HG03064 (cell line): ENCODE measurements around the gene RASL10B.
"Not testable (repeated sequence)": the region's sequence is repeated elsewhere in the genome, so short reads cannot be mapped to it uniquely, and the experiment has no call there.

Source experiments
- ATAC-seq: cut with Tn5 transposase; IDR thresholded peaks from one replicate; pipeline ENCODE4 v1.9.1; 2021; ENCODE audit warnings: low read depth; ENCODE audit not compliant: unreplicated experiment

RASL10B gene

DNA sequence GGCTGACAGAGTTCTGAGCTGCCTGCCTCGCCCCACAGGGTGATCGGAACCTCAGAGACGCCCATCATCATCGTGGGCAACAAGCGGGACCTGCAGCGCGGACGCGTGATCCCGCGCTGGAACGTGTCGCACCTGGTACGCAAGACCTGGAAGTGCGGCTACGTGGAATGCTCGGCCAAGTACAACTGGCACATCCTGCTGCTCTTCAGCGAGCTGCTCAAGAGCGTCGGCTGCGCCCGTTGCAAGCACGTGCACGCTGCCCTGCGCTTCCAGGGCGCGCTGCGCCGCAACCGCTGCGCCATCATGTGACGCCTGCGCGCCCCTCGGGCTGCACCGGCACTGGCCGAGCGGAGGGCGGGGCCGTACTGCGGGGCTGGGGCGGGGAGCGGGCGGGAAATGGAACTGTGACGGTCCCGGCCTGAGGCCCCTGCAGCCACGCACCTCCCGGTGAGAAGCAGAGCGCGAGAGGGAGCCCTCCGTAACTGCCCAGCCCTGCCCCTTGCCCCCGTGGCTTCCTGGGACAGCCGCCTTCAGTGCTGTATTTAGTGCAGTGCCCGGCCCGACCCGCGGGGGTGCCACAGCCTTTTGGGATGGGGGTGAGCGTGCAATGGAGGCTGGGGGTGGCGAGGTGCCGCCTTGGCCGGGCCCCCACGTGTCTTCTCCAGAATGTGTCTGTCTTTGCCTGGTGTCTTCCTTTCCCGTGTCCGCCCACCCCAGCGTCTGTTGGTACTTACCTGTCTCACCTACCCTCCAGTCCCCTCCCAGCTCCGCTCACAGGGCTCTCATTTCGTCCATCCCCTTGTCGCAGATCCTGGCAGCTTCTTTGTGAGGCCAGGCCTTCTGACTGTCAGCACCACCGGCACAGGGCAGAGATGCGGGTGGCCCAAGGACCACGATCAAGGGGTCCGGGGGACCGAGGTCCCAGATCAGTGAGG lies 9.8 kb downstream of the RASL10B start:
- no peak for ATAC-seq

- ATAC-seq: no peak
These were observed 11.1 kb downstream of the RASL10B start for GRCh38 chr17:35742496-35742895.

DNA sequence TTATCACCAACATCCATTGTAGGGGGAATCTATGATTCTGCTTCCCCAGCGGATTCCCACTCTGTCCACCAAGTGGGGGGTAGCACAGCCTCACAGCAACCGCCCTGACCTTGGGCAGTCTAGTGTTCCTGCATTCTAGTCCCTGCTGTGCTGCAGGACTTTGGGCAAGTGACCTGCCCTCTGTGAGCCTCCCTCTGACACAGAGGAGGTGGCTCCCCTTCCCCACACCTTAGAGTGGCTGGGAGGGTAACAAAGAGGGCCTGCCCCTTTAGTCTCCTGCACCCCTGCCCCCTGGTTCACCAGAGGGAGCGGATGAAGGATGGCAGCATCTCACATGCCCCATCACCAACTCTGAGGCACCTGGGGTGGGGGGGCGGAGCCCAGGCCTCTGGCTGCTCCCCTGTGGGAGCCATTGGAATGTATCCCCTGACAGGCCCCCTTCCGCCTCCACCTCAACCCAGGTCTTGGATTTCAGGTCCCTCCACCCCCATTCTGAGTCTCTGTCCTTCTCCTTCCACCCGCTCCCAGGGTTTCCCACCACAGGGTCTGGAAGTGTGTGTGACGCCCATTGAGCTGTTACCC lies 11.5 kb downstream of the RASL10B start:
- ATAC-seq: no peak

DNA sequence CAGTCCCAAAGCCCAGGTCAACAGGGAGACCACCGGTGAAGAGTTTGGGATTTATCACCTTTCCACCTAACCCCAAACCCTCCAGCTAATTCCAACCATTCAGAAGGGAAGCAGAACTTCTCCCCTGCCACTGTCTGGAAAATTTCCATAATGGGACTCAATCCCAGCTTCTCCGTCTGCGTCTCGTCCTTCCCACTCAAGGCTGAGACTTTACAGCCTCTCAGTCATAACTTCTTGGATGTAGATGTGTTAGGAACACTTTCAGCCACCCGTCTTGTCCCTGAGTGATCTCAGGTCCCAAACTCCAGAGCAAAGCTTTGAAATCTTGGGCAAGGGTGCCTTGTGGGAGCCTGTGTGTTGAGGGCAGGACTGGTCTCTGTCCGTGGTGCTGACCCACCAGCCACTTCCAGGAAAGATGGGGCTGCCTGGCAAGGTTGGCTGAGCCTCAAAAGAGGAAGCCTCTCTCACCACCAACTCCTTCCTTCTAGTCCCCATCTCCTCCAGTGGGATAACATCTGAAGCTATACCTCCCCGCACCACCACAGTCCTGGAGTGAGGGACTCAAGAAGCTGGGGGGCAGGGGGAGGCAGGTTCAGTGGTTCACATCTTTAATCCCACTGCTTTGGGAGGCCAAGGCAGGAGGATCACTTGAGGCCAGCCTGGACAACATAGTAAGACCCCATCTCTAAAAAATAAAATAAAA lies 12.3 kb downstream of the RASL10B start:
- no peak for ATAC-seq

DNA sequence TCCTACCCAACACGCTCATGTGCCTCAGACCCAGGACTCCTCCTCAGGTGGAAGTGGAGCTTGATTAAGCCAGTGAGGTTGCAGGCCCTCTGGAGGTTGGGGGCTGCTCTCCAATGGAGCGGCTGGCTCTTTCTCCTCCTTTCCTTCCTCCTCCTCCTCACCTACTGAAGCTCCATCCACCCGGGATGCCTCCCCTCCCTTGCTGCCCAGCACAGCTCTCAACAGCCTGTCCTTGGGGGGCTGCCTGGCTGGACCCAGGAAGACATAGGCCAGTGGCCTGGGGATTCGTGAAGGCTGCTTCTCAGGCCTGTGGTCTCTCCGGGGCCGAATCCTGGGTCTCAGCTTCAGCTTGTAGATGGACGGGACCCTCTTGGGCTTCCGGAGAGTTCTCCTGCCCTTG lies 13.4 kb downstream of the RASL10B start:
- ATAC-seq: no peak

GRCh38 chr17:35745246-35745645 lies 13.8 kb downstream of the RASL10B start:
- ATAC-seq: no peak

DNA sequence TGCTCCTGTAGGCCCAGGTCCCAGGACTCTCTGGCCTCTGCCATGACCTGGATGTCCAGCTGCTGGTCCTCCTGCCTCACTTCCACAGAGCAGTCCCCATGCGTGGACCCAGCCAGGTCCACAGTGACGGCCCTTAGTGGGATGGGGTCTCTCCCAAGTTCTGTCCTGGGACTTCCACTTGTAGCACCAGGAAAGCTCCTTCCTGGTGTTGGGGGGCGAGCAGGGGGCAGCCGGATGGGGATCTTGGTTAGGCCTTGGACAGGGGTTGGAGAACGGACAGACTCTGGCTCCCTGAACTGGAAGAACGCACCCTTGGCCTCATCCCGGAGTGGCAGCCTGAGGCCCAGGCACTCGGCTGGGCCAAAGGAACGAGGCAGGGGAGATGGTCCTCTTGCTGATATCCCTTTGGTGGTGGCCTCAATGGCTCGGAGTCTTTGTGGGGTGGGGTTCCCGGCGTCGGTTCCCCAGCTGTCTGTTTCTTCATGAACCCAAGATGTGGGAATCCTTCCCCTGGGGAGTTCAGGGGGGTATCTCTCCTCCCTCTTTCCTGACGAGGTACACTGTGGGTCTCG lies 14.4 kb downstream of the RASL10B start:
- ATAC-seq: no peak

DNA sequence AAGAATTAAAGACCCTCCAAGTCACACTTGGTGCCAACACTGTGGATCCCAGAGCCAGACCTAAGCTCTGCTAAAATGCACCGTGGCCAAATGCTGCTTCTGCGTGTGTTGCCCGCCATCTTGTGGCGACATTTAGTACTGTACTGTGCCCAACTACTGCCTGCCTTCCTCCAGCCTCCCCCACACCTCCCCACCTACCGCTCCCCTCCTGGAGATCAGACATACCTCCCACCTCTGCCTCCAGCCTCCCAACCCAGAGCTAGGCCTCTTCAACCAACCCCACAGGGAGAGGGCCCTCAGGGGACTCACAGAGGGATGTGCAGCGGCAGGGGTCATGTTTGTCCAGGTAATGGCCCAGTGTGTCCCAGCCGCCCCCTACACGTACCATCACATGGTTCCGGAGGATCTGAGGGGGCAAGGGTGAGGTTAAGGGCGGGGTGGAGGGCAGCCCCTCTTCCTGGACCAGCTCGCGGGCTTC lies 16.1 kb downstream of the RASL10B start:
- ATAC-seq: no peak

- no peak for ATAC-seq
These were observed 17.0 kb downstream of the RASL10B start for GRCh38 chr17:35748341-35748841.

DNA sequence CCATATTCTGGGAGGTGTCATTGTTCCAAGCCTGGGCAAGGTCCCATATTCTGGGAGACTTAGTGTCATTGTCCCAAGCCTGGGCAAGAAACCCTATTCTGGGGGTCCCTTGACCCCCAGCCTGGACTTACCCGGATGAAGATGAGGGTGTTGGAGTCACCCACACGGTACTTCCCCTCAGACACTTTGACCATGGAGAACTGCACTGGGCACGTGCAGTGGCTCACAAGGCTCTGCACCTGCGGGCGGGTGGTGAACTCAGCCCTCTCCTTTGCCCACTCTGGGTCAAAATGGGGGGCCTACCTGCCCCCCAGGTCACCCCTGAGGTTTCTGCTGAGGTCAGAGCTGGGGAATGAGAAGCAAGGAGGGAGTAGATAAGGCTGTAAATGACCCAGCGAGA lies 17.5 kb downstream of the RASL10B start:
- ATAC-seq: no peak

DNA sequence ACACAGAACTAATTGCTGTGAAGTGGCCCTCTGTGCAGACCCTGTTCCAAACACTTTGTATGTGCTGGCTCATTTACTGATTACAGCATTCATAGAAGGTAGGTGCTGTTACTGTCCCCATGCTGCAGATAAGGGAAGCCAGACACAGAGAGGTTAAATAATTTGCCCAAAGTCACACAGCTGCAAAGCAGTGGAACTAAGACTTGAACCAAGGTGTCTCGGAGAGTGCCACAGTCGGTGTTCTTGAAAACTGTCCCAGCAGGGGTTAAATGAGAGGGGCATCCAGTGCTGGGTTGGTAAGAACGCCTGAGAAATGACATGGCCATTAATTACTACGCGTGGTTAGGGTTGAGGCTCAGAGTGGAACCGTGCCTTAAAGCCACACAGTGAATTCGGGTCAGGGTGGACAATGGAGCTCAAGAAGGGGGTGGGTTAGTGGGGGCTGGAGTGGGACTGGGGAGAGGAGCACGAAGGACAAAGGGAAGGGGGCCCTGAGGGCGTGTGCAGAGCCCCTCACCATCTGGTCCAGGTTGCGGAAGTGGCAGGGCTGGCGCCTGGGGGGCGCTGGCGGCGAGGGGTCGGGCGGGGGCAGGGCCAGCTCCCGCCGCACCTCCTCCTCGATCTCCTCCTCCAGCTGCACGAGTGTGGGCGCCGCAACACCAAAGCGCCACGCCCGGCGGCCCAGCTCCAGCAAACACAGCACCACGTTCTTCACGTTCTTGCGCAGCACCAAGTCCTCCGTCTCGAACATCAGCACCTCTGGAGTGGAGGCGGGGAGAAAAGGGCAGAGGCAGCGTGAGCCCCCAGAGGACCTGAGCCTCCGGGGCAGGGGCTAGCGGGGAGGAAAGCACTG lies 18.3 kb downstream of the RASL10B start:
- no peak for ATAC-seq

GRCh38 chr17:35750526-35751395 lies 19.3 kb downstream of the RASL10B start:
- ATAC-seq: no peak

GRCh38 chr17:35751541-35751940 lies 20.1 kb downstream of the RASL10B start:
- ATAC-seq: not testable (repeated sequence)

GRCh38 chr17:35752471-35752870 lies 21.0 kb downstream of the RASL10B start:
- no peak for ATAC-seq

GRCh38 chr17:35752945-35753764 lies 21.7 kb downstream of the RASL10B start, which contains the start of gene GAS2L2:
Gene GAS2L2, minus strand, starts transcription at chr17:35753239. Its CDS starts 389 bp downstream, at chr17:35752850.
- no peak for ATAC-seq

GRCh38 chr17:35757243-35757642 lies 25.8 kb downstream of the RASL10B start:
- ATAC-seq: no peak

- ATAC-seq: no peak
These were observed 29.1 kb downstream of the RASL10B start, which contains the start of gene C17orf50 for GRCh38 chr17:35760587-35760986. Gene C17orf50, plus strand, starts transcription at chr17:35760887. Its CDS starts 55 bp downstream, at chr17:35760942.

DNA sequence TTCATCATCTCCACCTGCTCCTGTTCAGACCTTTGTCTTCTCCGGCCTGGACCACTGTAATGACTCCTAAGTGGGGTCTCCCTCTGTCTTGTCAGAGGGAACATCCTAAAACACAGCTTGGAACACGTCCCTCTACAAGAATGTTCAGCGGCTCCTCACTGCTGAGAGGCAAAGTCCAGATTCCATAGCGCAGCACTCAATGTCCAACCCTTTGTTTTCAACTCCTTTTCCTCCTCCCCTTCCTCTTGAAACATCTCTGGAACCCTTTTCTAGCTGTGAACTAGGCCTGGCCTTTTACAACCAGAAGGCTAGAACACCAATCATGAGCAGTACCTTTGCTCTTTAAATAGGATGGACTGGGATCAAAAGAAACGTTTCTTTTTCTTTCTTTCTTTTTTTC lies 30.2 kb downstream of the RASL10B start:
- no peak for ATAC-seq
